Measurements from ENCODE around the gene IFNG.
"Not testable (repeated sequence)": the region's sequence is repeated elsewhere in the genome, so short reads cannot be mapped to it uniquely, and the experiment has no call there.

IFNG gene

DNA sequence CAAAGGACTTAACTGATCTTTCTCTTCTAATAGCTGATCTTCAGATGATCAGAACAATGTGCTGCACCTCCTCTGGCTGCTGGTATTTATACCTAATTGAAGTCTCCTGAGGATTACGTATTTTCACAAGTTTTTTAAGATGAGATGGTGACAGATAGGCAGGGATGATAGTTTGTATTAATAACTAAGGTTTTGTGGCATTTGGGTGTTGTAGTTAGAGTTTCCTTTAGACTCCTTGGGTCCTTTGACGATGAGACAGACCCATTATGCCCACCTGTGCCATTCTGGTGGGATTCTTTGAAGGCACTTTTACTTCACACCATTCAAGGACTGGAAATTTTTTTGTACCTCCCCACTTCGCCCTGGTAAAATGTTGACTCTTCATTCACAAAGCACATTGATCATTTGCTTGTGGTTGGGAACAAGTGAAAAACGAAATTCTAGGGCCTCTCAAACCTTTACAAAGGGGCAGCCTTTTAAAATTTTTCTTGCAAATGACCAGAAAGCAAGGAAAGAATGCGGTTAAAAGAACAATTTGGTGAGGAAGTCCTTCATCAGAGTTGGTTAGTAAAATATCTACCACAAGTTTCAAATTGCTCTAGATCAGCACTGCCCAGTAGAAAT, at the start of gene IFNG:
IFNG (minus strand) TSS at position 60 of the 624 bp plus-strand sequence. CDS start 125 bp downstream, outside the sequence.
- DNase-seq (ENCODE audit: low read depth in 3 of 3), result no peak

DNA sequence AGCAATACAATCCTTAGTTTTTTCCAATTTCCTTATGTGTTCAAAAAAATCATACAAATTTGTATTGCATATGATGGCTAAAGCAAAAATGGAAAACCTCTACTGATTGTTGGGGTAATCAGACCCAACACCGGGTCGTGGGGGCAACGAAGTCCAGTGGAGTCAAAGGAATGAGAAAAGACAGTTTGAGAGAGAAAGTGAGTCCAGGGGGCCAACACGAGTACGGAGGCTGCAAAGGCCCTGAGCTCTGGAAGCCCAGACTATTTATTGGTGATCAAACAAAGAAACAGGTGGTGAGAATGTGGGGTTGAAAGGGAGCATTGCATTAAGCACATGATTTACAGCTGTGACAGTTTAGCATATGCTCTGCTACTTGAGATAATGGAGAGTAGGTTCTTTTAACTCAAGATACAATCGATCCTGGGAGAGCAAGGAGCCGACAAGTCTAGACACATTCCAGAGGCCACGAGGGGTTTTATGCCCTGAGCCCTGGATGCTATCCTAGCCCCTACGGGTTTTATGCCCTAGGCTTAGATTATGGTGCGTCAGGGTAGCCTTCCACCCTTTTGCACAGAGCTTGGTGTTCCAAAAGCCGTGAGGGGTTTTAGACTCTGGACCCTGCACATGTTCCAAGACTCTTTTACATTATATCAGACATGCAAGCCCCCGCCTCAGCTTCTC, 49.6 kb upstream of the IFNG start:
- DNase-seq (ENCODE audit: low read depth in 3 of 3), result not testable (repeated sequence)

DNA sequence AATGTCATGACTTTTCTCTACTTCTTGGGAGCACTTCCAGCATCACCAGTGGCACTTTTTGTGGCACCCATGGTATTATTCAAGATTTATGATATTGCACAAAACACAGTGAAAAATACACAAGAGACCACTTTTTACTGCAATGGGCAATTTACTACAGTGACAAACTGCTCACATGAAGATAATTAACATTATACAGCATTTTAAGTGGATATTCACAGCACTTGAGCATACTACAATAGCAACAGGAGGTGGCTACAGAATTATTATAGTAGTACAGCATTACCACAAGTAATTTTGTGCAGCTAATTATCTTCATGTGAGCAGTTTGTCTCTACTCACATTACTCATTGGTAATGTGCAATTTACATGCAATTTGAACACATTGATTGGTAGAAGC, 47.7 kb upstream of the IFNG start:
- no peak for DNase-seq (ENCODE audit: low read depth in 3 of 3)

DNA sequence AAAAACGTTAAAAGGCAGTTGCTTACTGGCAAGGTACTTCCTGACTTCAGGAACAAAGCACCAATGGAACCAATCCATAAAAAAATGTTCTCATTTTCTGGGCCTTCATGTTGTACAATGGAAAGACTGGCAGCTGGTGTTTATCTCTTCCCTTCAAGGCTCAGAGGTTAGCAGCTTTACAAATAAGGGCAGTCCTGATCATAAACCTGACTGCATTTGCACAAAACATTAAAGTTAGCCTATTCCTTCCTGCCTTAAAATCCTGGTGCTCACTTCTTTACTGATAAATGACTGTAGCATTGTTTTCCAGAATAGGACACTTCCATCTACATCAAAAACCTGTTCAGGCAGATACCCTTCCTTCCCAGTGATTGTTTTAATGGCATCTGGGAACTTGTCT, 46.9 kb upstream of the IFNG start:
- no peak for DNase-seq (ENCODE audit: low read depth in 3 of 3)

DNA sequence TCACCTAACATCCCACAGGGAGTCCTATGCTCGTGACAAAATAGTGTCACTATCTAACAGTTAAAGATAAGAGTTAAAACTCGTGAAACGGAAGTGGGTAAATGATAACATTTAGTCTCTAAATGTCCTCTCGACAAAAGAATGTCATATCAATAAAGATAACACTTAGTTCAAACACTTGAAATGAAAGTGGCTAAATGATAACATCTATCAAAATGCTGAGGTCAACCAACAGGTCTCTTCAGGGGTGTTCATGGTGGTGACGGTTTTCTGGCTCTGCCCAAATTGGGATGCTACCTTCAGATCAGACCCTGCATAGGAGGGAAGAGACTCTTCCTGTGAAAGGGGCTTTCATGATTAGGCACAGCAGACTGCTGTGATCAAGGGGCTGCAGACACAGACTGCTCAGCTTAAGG, 43.9 kb upstream of the IFNG start:
- no peak for DNase-seq (ENCODE audit: low read depth in 3 of 3)

DNA sequence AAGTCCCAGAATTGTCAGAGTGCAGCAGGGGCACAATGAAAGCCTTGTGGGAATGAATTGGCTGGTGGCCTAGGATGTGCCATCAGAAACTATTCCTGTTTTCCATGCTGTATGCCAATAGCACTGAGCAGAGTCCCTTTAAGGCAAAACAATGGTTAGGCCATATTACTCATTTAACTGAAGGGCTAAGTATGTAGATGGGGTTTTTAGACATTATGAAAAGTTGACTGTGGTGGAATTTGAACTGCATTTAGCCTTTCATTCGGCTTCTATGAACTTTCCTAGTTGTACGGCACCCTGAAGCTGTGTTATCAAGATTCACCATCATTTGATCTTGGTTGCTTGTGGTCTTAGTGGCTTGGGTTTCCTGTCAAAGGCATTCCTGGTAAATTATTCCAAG, 41.3 kb upstream of the IFNG start:
- DNase-seq (ENCODE audit: low read depth in 3 of 3), result no peak

DNA sequence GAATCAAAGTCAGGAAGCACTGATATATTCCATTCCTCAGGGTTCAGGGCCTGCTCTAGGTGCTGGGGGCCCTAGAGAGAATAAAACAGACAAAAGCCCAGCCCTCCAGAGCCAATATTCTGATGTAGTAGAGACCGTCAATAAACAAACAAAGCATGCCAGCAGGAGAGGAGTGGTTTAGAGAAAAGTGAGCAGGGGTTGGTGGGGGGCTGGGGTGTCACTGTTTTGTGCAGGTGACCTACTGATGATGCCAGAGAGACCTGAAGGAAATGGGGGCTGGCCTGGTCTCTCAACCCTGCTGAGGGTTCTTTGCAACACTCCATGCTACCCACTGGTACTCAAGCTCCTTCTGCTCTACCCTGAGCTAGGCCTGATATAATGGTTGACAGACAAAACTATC, 39.6 kb upstream of the IFNG start:
- no peak for DNase-seq (ENCODE audit: low read depth in 3 of 3)

DNA sequence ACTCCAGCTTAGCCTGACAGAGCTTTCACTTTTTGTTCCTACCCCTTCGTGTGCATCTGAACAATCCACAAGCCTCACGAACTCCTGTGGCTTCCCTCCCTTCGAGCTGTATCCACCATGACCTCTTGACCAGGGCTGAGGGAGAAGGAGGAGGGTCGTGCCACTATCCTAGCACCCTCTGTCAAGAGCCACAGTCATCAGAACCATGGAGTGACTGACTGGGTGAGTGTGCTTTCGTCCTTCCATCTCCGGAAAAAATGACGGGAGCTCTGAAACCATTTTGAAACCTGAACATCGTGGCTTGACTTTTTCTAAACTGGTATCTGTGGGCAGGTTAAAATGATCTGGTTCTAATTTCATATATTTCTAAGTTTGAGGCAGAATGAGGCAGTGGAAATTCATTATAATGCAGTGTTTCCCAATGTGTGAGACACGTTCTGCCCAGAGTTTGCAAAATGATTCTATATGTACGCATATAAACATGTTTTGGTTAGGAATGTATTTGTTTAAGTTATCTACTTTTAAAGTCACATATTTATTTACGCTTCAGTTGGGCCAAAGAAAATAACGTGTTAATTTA, 39.1 kb upstream of the IFNG start:
- DNase-seq (ENCODE audit: low read depth in 3 of 3), result peak in 1 of 3 donors; percentile 4

DNA sequence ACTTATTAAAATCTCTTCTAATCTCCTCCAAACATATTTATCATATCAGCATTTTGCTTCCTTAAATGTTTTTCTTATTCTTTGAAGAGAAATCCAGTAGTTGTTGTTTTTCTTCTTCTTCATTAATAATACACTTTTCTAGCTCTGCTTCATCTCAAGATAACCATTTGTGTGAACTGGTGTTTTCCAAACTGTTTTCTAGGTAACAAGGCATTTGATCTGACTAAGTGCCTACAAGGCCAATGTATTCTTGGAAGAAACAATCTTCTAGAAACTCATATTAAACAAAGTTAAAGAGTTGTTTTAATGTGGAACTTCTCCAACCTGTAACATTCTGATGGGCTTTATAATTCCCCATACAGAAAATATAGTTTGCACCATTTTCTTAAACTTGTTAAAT, 30.8 kb upstream of the IFNG start:
- no peak for DNase-seq (ENCODE audit: low read depth in 3 of 3)

DNA sequence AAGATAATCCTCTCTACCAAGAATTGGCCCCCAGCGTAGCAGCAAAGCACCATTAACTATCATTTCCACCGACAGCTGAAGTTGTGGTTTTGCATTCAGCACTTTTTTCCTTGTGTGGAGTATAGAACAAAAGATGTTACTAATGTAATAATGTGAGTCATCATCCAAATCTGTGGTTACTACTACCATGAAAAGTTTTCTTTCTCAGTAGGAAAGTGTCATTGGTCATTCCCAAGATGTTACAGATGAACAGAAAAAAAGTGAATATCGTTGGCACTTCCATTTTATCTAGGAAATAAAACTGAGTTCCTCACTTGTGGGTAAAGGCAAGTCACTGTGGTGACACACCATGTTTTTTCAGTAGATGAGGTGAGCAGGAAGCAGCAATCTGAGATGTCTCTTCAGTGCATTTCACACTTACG, 30.3 kb upstream of the IFNG start:
- DNase-seq (ENCODE audit: low read depth in 3 of 3), result peak in 2 of 3 donors; percentile 16 to 21

DNA sequence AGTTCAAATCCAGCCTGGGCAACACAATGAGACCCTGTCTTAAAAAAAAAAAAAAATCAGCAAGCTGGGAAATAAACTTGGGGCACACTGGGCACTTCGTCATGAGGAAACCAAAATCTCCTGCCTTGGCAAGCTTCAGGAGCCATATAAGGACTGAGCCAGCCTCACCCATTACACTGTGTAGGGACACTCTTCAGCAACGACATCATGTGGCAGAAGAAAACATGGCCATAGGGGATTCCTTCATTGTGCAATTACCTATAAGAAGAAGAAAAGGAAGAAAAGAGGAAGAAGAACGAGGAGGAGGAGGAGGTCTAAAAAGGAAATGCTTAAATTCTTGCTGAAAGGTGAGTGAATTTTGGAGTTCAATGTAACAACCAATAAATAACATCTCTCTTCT, 26.1 kb upstream of the IFNG start:
- DNase-seq (ENCODE audit: low read depth in 3 of 3), result no peak

DNA sequence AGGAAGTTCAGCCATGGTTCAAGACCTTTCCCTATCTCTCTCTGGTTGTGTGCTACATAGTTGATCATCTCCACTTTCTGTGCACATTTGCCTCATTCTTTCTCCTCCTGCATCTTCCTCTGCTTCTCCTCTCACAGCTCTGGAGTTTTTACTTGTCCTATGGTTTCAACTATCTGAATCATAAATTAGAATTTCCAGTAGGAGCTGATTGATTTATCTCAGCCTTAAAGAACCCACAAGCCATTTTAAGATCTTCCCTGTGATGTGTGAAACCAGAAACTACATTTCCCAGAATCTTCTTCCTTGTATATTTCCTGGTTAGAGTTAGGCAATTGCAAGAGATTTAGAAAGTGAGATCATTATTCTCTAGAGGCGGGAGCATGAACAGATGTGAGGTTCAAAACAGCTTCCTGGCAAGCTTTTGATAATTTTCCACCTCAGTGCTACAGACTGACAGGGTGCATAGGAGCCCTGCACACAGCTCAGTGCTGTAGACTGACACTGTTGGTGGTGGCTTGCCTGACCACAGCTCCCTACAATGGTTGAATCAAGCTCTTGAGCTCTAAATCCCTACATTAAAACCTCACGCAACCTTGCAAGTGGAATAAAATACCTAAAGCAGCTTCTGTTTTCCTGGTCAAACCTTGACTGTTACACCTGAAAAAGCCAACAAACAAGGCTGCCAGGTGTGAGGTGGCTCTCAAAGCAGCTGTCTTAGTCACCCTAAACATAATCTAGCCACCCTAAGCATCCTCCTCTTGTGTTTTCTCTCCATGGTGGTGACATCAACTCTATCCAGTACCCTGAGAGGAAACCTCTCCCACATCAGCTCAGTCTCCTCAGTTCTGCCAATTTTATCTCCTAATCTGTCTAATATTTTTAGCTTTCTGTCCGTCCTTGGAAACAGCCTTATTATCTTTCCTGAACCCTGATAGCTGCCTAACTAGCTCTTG, 21.5 kb upstream of the IFNG start:
- DNase-seq (ENCODE audit: low read depth in 3 of 3), result no peak

DNA sequence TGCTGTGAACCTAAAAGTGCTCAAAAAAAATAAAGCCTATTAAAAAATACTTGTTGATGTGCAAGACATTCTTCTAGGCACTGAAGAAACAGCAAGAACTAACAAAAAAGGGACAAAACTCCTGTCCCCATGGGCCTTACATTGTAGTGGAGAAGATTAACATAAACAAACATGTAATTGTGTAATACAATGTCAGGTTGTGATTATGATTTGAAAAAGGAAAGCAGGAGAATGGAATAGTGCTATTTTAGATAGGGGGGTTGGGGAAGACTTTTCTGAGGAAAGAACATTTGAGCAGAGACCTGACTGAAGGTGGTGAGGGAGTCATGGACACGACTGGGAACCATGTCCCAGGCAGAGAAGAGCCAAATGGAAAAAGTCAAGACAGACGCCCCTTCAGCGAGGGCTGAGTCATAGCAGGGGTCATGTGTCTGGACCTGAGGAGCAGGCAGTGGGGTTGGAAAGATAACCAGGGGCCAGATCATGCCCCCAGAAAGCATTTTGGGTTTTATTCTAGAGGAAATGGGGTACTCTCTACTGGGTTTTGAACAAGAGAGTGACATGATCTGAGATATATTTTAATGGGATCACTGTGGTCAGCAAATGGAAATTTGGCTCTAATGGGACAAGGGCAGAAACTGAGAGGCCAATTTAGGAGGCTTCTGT, 19.4 kb upstream of the IFNG start:
- DNase-seq (ENCODE audit: low read depth in 3 of 3), result no peak

DNA sequence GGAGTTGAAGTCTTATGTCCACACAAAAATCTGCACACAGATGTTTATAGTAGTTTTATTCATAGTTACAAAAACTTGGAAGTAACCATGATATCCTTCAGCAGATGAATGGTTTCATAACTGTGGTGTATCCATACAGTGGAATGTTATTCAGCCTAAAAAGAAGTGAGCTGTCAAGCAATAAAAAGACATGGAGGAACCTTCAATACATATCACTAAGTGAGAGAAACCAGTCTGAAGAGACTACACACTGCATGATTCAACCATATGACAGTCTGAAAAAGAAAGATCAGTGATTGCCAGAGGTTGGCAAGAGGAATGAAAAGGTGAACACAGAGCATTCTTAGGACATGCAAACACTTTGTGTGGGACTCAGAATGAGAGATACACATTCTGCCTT, 18.6 kb upstream of the IFNG start:
- DNase-seq (ENCODE audit: low read depth in 3 of 3), result no peak

DNA sequence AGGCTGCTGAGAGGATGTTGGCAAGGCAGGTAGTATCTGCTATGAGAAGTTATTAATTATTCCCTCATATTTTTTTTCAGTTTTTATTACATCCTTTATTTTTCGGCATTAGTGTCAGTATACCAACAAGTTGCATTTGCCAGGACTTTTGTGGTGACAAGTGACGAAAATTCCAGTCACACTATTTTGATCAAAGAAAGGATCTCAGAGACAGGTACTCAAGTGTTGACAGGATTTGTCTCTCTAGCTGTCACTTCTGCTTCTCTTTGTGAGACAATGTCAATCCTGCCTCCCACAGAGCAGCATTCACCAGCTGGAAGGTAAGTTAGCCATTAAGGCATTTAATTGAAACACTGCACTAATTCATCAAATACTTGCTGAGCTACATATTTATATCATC, 18.0 kb upstream of the IFNG start:
- no peak for DNase-seq (ENCODE audit: low read depth in 3 of 3)

DNA sequence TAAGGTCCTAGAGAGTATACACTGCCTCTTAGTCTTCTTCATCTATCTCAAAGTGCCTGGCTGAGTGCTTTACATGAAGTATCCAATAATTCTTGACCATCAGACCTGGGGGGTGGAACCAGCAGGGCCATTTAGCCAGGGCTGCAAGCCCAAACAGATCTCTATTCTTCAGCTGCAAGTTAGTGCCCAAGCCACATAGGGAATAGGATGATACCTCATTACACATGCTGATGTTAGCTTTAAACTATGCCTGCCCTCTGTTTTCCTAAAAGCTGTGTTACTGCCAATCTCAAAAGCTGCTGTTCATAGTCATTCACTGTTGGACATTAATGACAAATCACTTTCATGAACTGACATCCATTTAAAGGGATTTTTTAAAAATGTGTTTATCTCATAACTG, 16.7 kb upstream of the IFNG start:
- no peak for DNase-seq (ENCODE audit: low read depth in 3 of 3)

DNA sequence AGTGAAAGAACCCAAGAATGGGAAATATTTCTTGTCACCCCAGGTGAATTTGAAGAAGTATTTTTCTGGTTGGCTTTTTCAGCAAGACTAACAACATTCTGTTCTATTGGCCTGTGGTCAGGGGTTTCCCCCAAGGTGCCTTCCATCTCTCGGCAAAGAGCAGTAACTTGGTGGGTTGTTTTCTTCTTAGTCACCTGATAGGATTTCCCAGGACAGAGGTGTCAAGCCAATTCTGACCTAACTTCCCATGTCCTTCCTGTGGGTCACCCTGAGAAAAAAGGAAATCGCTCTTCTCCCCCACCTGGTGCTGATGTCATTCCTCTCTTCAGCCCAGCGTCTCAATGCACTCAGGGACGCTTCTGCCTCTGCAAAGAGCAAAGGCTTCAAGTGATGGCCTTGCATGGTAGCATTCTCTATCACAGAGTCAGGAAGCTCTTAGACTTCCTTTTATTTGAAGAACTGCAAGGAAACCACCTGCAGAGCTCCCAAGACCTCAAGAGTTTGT, 16.1 kb upstream of the IFNG start:
- peak in 1 of 3 donors; percentile 38 for DNase-seq (ENCODE audit: low read depth in 3 of 3)

DNA sequence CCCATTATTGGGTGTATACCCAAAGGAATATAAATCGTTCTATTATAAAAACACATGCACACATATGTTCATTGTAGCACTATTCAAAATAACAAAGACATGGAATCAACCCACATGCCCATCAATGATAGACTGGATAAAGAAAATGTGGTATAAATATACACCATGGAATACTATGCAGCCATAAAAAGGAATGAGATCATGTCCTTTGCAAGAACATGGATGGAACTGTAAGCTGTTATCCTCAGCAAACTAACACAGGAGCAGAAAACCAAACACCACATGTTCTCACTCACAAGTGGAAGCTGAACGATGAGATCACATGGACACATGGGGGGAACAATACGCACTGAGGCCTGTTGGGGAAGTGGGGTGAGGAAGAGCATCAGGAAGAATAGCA, 15.2 kb upstream of the IFNG start:
- DNase-seq (ENCODE audit: low read depth in 3 of 3), result not testable (repeated sequence)

DNA sequence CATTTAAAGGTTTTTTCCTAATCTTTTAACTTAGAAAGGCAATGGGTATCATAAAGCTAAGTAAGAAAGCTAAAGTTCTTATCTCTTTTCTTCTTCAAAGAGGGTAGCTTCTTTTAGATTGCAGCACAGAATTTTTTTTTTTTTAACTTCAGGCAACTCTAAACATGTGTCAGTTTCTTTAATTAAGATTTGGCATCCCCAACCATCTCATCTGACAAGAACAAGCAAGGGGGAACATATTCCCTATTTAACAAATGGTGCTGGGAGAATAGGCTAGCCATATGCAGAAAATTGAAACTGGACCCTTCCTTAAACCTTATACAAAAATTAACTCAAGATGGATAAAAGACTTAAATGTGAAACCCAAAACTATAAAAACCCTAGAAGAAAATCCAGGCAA, 14.3 kb upstream of the IFNG start:
- no peak for DNase-seq (ENCODE audit: low read depth in 3 of 3)

DNA sequence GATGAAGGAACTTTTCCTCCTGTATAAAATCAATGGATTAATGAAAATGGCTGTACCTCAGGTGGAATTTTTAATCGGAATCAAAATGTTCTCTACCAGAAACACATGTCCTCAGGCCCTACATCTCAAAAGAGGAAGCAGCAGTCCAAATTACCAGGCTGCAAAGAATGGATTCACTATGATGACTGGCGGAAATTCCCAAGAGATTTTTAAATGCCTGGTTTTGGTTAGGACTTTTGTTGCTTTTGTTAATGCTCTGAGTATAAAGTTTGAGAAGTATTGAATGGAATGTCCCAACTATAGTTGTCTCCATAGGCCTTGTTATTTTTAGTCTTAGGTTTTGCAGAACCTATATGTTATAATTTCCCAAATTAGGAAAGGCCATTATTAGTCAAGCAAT, 11.2 kb upstream of the IFNG start:
- DNase-seq (ENCODE audit: low read depth in 3 of 3), result no peak

DNA sequence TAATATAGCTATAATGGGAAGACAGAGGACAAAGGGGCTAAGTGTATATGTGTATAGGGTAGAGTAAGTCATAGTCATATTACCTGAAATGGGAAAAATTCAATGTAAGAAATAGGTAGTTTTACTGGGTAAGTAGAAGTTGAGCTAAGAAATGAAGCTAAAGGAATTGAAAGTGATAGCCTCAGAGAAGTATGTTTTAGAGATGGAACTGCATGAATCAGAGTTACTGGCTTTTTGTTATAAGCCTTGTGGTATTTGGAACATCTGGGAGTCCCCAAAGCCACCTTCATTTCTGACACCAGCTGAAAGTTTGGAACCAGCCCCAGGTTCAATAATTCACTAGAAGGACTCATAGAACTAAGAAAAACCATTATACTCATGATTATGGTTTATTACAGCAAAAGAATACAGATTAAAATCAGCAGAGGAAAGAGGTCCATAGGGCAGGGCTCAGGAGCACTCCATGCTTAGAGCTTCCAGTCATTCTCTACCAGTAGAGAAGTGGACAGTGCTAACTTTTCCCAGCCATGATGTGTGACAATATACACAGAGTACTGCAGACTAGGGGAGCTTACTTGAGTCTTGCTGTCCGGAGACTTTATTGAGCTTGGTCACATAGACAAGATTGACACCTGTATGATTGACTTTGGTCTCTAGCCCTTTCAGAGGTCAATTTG, 9.8 kb upstream of the IFNG start:
- DNase-seq (ENCODE audit: low read depth in 3 of 3), result no peak

All from stimulated activated CD4-positive, alpha-beta T cell treated with anti-CD3 and anti-CD28 coated beads, TNF-alpha, amount 100 ng/mL, for 48 hours (primary cell).